ENCODE data around the gene MAPK8IP2. TPM values are rescaled to one million over a fixed set of nuclear protein-coding genes. Genes with fewer than 3 reads are reported as not detected.

Gene MAPK8IP2
- total RNA-seq, 4 donors from 2014 or later = 3.0 to 6.1 (median 4.8) TPM

DNA sequence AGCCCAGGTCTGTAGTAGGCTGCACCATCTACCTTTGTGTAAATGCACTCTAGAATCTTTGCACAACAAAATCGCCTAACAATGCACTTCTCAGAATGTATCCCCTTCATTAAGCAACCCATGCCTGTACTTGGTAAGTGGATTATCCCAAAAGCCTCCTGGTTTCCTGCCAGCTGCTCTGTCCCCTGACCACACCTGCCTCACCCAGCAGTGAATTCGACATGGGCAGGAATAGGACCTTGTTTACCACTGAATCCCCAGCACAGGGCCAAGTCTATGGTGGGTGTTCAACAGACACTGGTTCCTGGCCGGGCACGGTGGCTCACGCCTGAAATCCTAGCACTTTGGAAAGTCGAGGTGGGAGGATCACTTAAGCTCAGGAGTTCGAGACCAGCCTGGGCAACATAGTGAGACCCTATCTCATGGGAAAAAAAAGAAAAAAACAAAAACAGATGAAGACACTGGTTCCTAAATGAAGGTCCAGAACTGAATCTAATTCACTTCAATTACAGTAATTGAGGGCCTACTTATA lies 32.8 kb upstream of the MAPK8IP2 start:
- no peak overlapping the region for H3K27ac ChIP-seq
- H3K4me1 ChIP-seq = peaks cover 0 to 12% (median 6%) of the 10 kb centered on the region in 4 donors
- TF ChIP-seq EP300 (IDR thresholded peaks at IDR 0.05) (no peak), POLR2A (IDR thresholded peaks at IDR 0.05) (no peak)
- TF ChIP-seq, protein P1, sequence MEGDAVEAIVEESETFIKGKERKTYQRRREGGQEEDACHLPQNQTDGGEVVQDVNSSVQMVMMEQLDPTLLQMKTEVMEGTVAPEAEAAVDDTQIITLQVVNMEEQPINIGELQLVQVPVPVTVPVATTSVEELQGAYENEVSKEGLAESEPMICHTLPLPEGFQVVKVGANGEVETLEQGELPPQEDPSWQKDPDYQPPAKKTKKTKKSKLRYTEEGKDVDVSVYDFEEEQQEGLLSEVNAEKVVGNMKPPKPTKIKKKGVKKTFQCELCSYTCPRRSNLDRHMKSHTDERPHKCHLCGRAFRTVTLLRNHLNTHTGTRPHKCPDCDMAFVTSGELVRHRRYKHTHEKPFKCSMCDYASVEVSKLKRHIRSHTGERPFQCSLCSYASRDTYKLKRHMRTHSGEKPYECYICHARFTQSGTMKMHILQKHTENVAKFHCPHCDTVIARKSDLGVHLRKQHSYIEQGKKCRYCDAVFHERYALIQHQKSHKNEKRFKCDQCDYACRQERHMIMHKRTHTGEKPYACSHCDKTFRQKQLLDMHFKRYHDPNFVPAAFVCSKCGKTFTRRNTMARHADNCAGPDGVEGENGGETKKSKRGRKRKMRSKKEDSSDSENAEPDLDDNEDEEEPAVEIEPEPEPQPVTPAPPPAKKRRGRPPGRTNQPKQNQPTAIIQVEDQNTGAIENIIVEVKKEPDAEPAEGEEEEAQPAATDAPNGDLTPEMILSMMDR (IDR thresholded peaks at IDR 0.05) = no peak
- 90 to 95% methylated on average over 7 of the region's 7 CpGs for WGBS, 2 donors
- DNase-seq (ENCODE audit: low spot score in 2 of 2) = no peak
- H3K9me3 ChIP-seq = no peaks in the 10 kb centered on the region
- H3K36me3 ChIP-seq = peaks cover 0 to 51% (median 7%) of the 10 kb centered on the region in 3 donors
- no peak overlapping the region for H3K4me3 ChIP-seq
- no peaks in the 10 kb centered on the region for H3K27me3 ChIP-seq

DNA sequence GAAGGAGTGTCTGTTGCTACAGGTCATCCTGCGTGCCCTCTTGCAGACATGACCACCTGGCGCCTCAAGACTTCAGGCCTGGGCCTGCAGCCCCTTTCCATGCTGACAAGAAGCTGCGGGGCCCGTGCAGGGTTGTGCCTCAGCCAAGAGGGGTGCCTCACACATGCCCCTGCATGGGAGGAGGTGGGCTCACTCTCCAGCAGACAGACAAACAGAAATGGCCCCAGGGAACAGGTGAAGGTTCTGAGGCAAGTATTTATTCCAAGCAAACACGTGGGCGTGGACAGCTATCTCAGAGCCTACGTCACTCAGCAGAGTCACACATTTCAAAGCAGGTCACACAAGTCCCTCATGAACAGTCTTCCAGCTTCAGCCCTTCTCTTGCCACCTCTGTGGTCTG lies 32.0 kb upstream of the MAPK8IP2 start:
- 85 to 87% methylated on average over 6 to 7 of the region's 7 CpGs for WGBS, 2 donors
- Histone ChIP-seq H3K36me3 (peaks cover 0 to 59% (median 7%) of the 10 kb centered on the region in 3 donors), H3K4me1 (peaks cover 0 to 7% (median 2%) of the 10 kb centered on the region in 4 donors), H3K27ac (no peak overlapping the region), H3K9me3 (no peaks in the 10 kb centered on the region), H3K4me3 (no peak overlapping the region), H3K27me3 (no peaks in the 10 kb centered on the region)
- DNase-seq (ENCODE audit: low spot score in 2 of 2) = no peak
- TF ChIP-seq, protein P1 (IDR thresholded peaks at IDR 0.05) = no peak
- no peak for TF ChIP-seq EP300 (IDR thresholded peaks at IDR 0.05)
- no peak for TF ChIP-seq POLR2A (IDR thresholded peaks at IDR 0.05)

DNA sequence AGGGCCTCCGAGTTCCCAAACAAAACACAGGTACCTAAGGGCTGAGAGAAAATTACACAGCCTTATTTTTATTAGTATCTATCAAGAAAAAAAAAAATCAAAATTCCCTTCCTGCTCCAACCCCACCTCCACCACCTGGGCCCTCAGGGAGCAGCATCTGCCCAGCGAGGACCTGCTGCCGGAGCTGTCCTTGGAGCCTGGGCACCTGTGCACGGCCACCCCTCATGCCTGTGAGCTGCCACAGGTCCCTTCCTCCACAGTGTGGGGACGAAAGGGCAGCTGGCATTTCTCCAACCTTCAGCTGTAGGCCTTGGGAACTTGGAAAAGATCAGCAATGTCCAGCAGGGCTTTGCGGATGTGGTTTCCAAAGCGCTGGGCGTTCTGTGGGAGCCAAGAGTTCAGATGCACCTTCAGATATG lies 31.5 kb upstream of the MAPK8IP2 start:
- Histone ChIP-seq H3K9me3 (no peaks in the 10 kb centered on the region), H3K4me1 (peaks cover 0 to 3% (median 0%) of the 10 kb centered on the region in 4 donors), H3K4me3 (no peak overlapping the region), H3K27me3 (no peaks in the 10 kb centered on the region), H3K27ac (no peak overlapping the region), H3K36me3 (peaks cover 0 to 64% (median 7%) of the 10 kb centered on the region in 3 donors)
- 80 to 89% methylated on average over 5 to 8 of the region's 8 CpGs for WGBS, 2 donors
- no peak for DNase-seq (ENCODE audit: low spot score in 2 of 2)
- no peak for TF ChIP-seq POLR2A (IDR thresholded peaks at IDR 0.05)
- no peak for TF ChIP-seq EP300 (IDR thresholded peaks at IDR 0.05)
- TF ChIP-seq, protein P1 (IDR thresholded peaks at IDR 0.05) = no peak

DNA sequence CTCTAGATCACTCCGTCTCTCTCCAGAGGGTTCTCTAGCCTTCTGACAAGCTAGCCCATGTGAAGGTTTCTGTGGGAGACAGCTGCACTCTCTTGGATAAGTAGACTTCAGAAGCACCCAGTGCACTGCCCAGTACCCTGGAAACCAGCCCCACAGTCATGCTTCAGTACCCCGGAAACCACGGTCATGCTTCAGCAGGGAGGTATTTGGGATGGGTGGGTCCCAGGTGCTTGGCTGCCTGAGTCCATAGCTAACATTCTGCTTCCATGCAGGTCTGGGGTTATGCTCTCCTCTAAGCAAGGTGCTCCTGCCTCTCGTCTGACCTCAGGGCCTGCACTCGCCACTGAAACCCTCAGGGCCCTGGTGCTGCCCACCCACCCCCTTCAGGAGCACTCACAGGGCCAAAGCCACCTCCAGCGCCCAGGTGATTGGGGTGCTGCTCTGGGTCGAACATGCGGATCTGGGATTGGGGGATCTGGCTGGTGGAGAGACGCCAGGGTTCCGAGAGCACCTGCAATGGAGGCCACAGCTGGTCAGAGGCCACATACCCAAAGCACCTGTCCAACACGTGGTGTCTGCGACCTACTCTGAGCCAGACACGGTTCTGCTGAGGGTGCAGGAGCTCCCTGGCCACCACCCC lies 30.6 kb upstream of the MAPK8IP2 start:
- no peaks in the 10 kb centered on the region for H3K9me3 ChIP-seq
- no peak overlapping the region for H3K27ac ChIP-seq
- 93 to 95% methylated on average over 13 of the region's 13 CpGs for WGBS, 2 donors
- H3K36me3 ChIP-seq = peaks cover 0 to 73% (median 7%) of the 10 kb centered on the region in 3 donors
- H3K4me1 ChIP-seq = no peaks in the 10 kb centered on the region
- no peak for TF ChIP-seq EP300 (IDR thresholded peaks at IDR 0.05)
- no peak for TF ChIP-seq POLR2A (IDR thresholded peaks at IDR 0.05)
- TF ChIP-seq, protein P1 (IDR thresholded peaks at IDR 0.05) = no peak
- H3K27me3 ChIP-seq = no peaks in the 10 kb centered on the region
- H3K4me3 ChIP-seq = no peak overlapping the region
- no peak for DNase-seq (ENCODE audit: low spot score in 2 of 2)

DNA sequence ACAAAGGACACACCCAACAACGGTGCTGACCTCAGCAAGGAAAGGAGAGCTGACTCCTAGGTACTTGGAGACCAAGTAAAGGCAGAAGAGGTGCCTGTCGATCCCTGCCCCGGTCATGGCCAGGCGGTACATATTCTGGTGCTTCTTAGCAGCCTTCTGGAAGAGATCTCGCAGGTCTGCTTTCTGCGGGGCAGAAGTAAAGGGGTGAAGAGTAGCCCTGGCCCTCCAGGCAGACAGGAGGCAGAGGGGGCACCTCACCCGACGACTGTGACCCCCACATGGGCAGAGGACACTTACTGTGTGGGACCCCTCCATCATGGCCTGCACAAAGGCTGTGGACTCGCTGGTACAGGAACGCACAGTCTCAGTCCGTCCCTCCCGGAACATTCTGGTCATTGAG lies 29.7 kb upstream of the MAPK8IP2 start:
- no peaks in the 10 kb centered on the region for H3K4me1 ChIP-seq
- no peak for DNase-seq (ENCODE audit: low spot score in 2 of 2)
- WGBS, 2 donors = 88 to 91% methylated on average over 11 to 12 of the region's 12 CpGs
- H3K36me3 ChIP-seq = peaks cover 0 to 74% (median 7%) of the 10 kb centered on the region in 3 donors
- no peaks in the 10 kb centered on the region for H3K9me3 ChIP-seq
- H3K27ac ChIP-seq = no peak overlapping the region
- H3K4me3 ChIP-seq = no peak overlapping the region
- no peak for TF ChIP-seq POLR2A (IDR thresholded peaks at IDR 0.05)
- H3K27me3 ChIP-seq = no peaks in the 10 kb centered on the region
